Subcutaneous adipose tissue (tissue), 4 donors: ENCODE measurements around the gene SLC25A17. TPM values are rescaled to one million over a fixed set of nuclear protein-coding genes. Genes with fewer than 3 reads are reported as not detected.

Experiments
- total RNA-seq, 4 donors: library from RNA; depleted of rRNA; stranded (reverse); fragments of >200 nt; gene quantifications; one replicate each; pipeline ENCODE4 v1.1.0, GENCODE V29; 2016
- TF ChIP-seq, protein P1 (sequence below): fragments of 450-650 bp; IDR thresholded peaks from one replicate; pipeline ENCODE4 v1.5.1; 2016; ENCODE audit warnings: low read depth, mild to moderate bottlenecking, control low read depth, antibody characterized with exemption, moderate library complexity

The SLC25A17 gene
- total RNA-seq, 4 donors from 2014 or later = 8.7 to 16.3 (median 13.8) TPM

GRCh38 chr22:40732999-40733292 is 86.2 kb downstream of the SLC25A17 start:
- TF ChIP-seq, protein P1, sequence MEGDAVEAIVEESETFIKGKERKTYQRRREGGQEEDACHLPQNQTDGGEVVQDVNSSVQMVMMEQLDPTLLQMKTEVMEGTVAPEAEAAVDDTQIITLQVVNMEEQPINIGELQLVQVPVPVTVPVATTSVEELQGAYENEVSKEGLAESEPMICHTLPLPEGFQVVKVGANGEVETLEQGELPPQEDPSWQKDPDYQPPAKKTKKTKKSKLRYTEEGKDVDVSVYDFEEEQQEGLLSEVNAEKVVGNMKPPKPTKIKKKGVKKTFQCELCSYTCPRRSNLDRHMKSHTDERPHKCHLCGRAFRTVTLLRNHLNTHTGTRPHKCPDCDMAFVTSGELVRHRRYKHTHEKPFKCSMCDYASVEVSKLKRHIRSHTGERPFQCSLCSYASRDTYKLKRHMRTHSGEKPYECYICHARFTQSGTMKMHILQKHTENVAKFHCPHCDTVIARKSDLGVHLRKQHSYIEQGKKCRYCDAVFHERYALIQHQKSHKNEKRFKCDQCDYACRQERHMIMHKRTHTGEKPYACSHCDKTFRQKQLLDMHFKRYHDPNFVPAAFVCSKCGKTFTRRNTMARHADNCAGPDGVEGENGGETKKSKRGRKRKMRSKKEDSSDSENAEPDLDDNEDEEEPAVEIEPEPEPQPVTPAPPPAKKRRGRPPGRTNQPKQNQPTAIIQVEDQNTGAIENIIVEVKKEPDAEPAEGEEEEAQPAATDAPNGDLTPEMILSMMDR = no peak

- TF ChIP-seq, protein P1 = no peak
These were observed 89.9 kb downstream of the SLC25A17 start for GRCh38 chr22:40729284-40729683.

GRCh38 chr22:40728731-40729189 is 90.4 kb downstream of the SLC25A17 start:
- TF ChIP-seq, protein P1 = no peak

- TF ChIP-seq, protein P1 = no peak
These were observed 91.1 kb downstream of the SLC25A17 start for GRCh38 chr22:40727964-40728615.

DNA sequence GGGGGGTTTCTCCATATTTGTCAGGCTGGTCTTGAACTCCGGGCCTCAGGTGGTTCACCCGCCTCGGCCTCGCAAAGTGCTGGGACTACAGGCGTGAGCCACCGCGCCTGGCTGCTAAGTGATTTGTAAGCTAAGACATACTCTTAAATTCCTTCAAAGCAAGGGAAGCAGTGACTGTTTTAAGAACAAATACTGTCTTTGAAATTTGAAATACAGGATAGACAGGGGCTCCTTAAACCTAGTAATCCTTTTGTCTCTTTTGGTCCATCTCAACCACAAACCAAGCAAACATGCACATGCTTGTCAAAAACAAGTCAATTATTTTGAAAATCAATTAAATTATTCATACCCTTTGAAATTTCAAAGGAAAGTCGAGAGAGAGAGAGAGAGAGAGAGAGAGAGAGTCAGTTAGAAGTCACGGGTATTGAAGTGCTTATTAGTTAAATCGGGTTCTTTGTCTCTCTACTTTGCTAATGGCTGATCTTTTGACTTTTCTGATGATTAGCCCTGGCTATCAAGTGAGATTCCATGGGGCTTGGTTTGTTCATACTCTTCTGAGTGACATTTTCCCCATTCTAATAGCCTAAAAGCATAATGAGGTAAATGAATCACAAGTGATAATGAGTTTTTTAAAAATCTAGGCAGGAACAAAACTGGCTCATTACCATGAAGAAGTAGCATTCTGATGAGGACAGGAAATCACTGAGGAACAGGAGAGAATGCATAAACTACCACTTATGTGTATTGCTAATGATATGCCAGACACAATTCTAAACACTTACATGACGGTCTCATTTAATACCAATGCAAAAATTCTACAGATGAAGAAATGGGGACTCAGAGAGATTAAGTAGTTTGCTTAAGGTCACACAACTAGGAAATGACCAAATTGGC is 91.8 kb downstream of the SLC25A17 start:
- TF ChIP-seq, protein P1 = no peak

DNA sequence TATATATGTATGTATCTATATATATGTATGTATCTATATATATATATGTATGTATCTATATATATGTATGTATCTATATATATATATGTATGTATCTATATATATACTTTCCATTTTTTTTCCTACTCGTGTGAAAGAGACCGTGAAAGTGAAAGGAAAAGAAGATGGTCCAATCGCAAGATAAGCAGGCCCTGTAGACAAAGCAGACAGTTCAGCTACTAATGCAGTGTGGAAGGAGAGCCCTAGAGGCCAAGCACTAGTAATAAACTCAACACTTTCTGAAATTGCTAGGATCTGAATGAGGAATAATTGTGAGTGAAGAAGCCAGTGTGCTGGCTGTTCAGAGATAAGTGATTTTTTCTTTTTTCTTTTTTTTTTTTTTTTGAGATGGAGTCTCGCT is 92.6 kb downstream of the SLC25A17 start:
- TF ChIP-seq, protein P1 = no peak

DNA sequence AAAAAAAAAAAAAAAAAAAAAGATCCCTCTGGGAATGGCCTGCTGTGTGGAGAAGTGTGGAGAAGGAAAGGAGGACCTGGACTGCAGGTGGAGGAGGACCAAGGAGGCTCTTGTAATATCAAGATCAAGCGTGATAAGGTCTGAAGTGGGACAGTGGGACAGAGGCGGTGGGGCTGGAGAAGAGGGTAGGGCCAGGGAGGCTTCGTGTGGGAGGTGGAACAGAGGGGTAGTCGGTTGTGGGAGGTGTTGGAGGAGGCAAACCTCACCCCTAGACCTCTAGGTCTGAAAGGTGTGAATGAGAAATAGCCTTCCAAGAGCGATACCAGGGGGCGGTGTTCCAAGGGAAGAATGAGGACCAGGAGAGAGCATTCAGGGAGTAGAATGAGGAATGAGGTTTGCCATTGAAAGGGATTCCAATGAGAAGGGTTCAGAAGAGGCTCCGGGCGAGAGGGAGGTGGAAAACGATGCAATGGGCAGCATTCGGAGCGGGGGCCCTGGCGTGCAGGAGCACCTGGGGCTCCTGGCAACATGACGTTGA is 95.7 kb downstream of the SLC25A17 start:
- TF ChIP-seq, protein P1 = no peak
